ENCODE data around the gene ZNF207. TPM values are rescaled to one million over a fixed set of nuclear protein-coding genes. Genes with fewer than 3 reads are reported as not detected.
"Not testable (repeated sequence)": the region's sequence is repeated elsewhere in the genome, so short reads cannot be mapped to it uniquely, and the experiment has no call there.

ZNF207 gene
- total RNA-seq, 2 donors from 2014 or later = 65.6 to 68.9 TPM

DNA sequence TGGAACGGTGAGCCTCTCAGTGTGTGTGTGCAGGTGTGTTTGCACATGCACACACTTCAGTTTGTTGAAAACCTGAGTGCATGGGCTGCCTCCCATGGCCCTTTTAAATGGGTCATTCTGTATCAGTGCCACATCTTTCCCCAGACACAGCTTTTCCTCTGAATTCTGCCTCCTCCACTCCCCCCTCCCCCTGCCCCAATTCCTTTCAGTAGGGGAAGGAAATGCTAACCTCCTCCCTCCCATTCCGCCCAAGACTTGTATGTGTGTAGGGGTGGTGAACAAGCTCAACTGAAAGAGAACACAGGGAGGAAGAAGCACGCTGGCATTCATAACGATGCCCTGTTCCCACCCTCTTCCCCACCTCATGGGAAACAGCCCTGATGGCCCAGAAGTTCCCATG lies 42.3 kb upstream of the ZNF207 start:
- Histone ChIP-seq H3K4me3 (no peak overlapping the region), H3K9me3 (no peaks in the 10 kb centered on the region), H3K27me3 (no peaks in the 10 kb centered on the region), H3K36me3 (no peaks in the 10 kb centered on the region), H3K27ac (no peak overlapping the region), H3K4me1 (peaks cover 0 to 17% of the 10 kb centered on the region in 2 donors)
- TF ChIP-seq, protein P1, sequence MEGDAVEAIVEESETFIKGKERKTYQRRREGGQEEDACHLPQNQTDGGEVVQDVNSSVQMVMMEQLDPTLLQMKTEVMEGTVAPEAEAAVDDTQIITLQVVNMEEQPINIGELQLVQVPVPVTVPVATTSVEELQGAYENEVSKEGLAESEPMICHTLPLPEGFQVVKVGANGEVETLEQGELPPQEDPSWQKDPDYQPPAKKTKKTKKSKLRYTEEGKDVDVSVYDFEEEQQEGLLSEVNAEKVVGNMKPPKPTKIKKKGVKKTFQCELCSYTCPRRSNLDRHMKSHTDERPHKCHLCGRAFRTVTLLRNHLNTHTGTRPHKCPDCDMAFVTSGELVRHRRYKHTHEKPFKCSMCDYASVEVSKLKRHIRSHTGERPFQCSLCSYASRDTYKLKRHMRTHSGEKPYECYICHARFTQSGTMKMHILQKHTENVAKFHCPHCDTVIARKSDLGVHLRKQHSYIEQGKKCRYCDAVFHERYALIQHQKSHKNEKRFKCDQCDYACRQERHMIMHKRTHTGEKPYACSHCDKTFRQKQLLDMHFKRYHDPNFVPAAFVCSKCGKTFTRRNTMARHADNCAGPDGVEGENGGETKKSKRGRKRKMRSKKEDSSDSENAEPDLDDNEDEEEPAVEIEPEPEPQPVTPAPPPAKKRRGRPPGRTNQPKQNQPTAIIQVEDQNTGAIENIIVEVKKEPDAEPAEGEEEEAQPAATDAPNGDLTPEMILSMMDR (IDR thresholded peaks at IDR 0.05) = no peak
- DNase-seq (ENCODE audit: low spot score) = no peak

DNA sequence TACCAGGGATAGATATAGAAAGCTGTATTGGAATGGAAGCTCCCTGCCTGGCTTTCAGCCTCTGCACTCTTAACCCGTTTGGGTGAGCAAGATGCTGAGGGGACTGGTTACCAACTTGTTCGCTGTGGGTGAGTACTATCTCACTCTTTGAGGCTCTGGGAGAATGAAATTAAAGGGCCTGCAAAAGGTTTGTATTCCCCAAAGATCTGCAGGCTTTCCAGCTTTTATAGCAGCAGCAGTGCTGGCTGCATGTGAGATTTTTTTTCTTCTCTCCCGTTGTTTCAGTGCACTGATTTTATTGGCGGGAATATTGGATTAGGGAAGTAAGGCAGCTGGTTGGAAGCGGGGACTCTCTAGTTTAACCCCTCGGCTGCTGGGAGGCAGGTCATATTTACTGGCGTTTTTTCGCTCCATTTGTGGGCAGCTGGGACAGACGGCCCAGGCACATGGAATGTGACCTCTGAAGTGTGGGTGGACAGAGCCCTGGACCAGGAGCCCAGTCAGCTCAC lies 38.9 kb upstream of the ZNF207 start:
- no peak for DNase-seq (ENCODE audit: low spot score)
- H3K36me3 ChIP-seq = no peaks in the 10 kb centered on the region
- H3K27ac ChIP-seq = no peak overlapping the region
- TF ChIP-seq, protein P1 (IDR thresholded peaks at IDR 0.05) = no peak
- H3K9me3 ChIP-seq = no peaks in the 10 kb centered on the region
- H3K4me3 ChIP-seq = peak overlapping the region in 1 of 2 donors; percentile 17
- H3K27me3 ChIP-seq = no peaks in the 10 kb centered on the region
- no peaks in the 10 kb centered on the region for H3K4me1 ChIP-seq

DNA sequence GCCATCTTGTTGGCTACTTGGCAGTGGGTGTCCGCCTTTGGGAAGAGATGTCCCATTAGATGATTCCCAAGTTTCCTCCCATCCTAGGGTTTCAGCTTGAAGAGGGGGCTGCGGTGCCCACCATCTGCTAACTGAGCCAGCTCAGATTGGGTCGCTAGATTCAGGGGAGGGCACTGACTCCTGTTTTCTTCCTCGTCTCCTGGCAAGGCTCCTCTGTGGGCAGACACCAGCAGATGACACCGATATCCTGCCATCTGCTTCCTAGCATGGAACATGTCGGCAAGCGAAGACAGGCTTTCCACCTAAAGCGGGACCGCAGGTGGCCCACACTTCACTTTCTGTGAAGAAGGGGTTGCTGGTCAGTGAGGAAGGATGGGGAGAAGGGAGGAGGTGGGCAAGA lies 35.3 kb upstream of the ZNF207 start:
- Histone ChIP-seq H3K4me1 (no peaks in the 10 kb centered on the region), H3K4me3 (no peak overlapping the region), H3K36me3 (no peaks in the 10 kb centered on the region), H3K27me3 (no peaks in the 10 kb centered on the region), H3K9me3 (no peaks in the 10 kb centered on the region), H3K27ac (no peak overlapping the region)
- TF ChIP-seq, protein P1 (IDR thresholded peaks at IDR 0.05) = no peak
- no peak for DNase-seq (ENCODE audit: low spot score)

DNA sequence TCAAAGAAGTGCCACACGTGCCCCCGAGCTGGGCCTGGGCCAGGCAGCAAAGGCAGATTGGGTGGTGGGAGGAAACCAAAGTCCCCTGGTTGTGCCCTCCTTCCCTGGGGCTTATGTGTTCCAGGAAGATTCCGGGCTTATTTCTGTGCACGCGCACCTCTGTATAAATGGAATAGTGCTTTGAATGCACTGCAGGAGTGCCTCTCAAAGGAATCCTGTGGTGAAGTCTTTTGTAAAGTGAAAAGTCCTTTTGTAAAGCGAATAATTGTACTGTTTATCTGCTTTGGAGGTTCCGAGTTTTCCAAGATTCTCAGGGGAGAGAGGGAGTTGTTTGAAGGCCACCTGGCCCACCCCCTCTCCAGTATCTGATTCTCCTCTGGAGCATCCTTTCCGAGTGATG lies 34.8 kb upstream of the ZNF207 start:
- Histone ChIP-seq H3K4me3 (no peak overlapping the region), H3K9me3 (no peaks in the 10 kb centered on the region), H3K4me1 (no peaks in the 10 kb centered on the region), H3K27me3 (no peaks in the 10 kb centered on the region), H3K36me3 (no peaks in the 10 kb centered on the region), H3K27ac (no peak overlapping the region)
- DNase-seq (ENCODE audit: low spot score) = no peak
- TF ChIP-seq, protein P1 (IDR thresholded peaks at IDR 0.05) = no peak

DNA sequence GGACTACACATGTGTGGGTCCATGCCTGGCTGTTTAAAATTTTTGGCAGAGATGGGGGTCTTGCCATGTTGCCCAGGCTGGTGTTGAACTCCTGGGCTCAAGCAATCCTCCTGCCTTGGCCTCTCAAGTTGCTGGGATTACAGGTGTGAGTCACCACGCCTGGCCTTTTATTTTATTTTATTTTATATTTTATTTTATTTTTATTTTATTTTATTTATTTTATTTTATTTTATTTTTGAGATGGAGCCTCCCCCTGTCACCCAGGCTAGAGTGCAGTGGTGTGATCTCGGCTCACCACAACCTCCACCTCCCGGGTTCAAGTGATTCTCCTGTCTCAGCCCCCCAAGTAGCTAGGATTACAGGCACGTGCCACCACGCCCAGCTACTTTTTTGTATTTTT lies 33.3 kb upstream of the ZNF207 start:
- DNase-seq (ENCODE audit: low spot score); H3K27ac ChIP-seq; H3K27me3 ChIP-seq; H3K4me1 ChIP-seq; H3K4me3 ChIP-seq; H3K9me3 ChIP-seq; H3K36me3 ChIP-seq: not testable (repeated sequence)

DNA sequence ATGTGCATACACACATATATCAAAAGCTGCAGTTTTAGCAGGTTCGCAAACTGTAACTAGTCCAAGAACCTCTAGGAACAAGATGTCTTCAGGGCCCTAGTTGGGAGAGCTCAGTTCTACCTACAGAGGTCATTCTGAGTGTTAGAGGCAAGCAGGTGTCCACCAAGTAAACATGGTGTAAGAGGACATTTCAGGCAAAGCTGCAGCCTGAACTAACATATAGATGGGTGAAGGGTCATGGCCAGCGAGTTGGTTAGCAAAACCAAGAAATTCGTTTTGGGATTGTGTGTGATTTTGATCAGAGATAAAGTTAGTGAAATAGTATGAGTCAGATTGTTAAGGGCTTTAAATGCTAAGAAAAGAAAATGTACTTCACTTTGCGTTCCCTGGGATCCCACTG lies 32.6 kb upstream of the ZNF207 start:
- Histone ChIP-seq H3K4me3 (no peak overlapping the region), H3K27me3 (no peaks in the 10 kb centered on the region), H3K36me3 (no peaks in the 10 kb centered on the region), H3K9me3 (no peaks in the 10 kb centered on the region), H3K27ac (no peak overlapping the region), H3K4me1 (no peaks in the 10 kb centered on the region)
- no peak for DNase-seq (ENCODE audit: low spot score)
- TF ChIP-seq, protein P1 (IDR thresholded peaks at IDR 0.05) = no peak
